HUES64 (cell line): ENCODE results near the gene MORN1.

Source experiments
- H3K27ac ChIP-seq: 2 replicates; pipeline ENCODE4 v1.7.0; 2013; ENCODE audit warnings: low read depth, low read length, inconsistent platforms
- H3K27me3 ChIP-seq: 2 replicates; pipeline ENCODE4 v1.6.1; 2013; ENCODE audit warnings: mild to moderate bottlenecking, low read length; ENCODE audit not compliant: insufficient read depth
- H3K36me3 ChIP-seq: 2 replicates; pipeline ENCODE4 v1.6.1; 2013; ENCODE audit warnings: mild to moderate bottlenecking, low read length; ENCODE audit not compliant: insufficient read depth
- H3K4me1 ChIP-seq: 2 replicates; pipeline ENCODE4 v1.6.1; 2013; ENCODE audit warnings: mild to moderate bottlenecking, low read length, moderate library complexity; ENCODE audit not compliant: insufficient read depth
- H3K4me3 ChIP-seq: 2 replicates; pipeline ENCODE4 v1.5.1; 2013; ENCODE audit warnings: mild to moderate bottlenecking, low read length, moderate library complexity
- H3K9ac ChIP-seq: 2 replicates; pipeline ENCODE4 v1.6.1; 2013; ENCODE audit warnings: mild to moderate bottlenecking, low read depth, low read length
- H3K9me3 ChIP-seq: 2 replicates; pipeline ENCODE4 v1.6.1; 2013; ENCODE audit warnings: low read depth, low read length; ENCODE audit not compliant: insufficient read depth
- WGBS: fragments of 150-250, 120-280 bp; methylation state at CpG from one replicate; pipeline ENCODE4 v1.1.7; 2013; ENCODE audit warnings: missing lambda C conversion rate; 5-methylcytosine and 5-hydroxymethylcytosine counted together

The MORN1 gene

GRCh38 chr1:2419416-2419815, 28.1 kb upstream of the MORN1 start:
- no peaks in the 10 kb centered on the region for H3K9me3 ChIP-seq
- no peaks in the 10 kb centered on the region for H3K36me3 ChIP-seq
- WGBS = 87% methylated on average over 16 of the region's 16 CpGs
- peaks cover 2% of the 10 kb centered on the region; the same call in 1 of the 2 replicates for H3K27me3 ChIP-seq
- H3K9ac ChIP-seq = no peak overlapping the region
- no peak overlapping the region for H3K4me3 ChIP-seq
- H3K27ac ChIP-seq = no peak overlapping the region
- no peaks in the 10 kb centered on the region for H3K4me1 ChIP-seq

GRCh38 chr1:2418791-2419320, 27.5 kb upstream of the MORN1 start:
- Histone ChIP-seq H3K9me3 (no peaks in the 10 kb centered on the region), H3K36me3 (no peaks in the 10 kb centered on the region), H3K9ac (no peak overlapping the region), H3K27ac (no peak overlapping the region), H3K4me3 (no peak overlapping the region), H3K27me3 (peaks cover 2% of the 10 kb centered on the region; the same call in 1 of the 2 replicates), H3K4me1 (peaks cover 5% of the 10 kb centered on the region)
- WGBS = 85% methylated on average over 16 of the region's 16 CpGs

GRCh38 chr1:2417833-2418225, 26.5 kb upstream of the MORN1 start:
- no peaks in the 10 kb centered on the region for H3K36me3 ChIP-seq
- H3K4me1 ChIP-seq = peaks cover 10% of the 10 kb centered on the region
- H3K27me3 ChIP-seq = no peaks in the 10 kb centered on the region
- no peak overlapping the region for H3K9ac ChIP-seq
- H3K9me3 ChIP-seq = no peaks in the 10 kb centered on the region
- 81% methylated on average over 14 of the region's 14 CpGs for WGBS
- no peak overlapping the region for H3K27ac ChIP-seq
- H3K4me3 ChIP-seq = no peak overlapping the region

- Histone ChIP-seq H3K36me3 (no peaks in the 10 kb centered on the region), H3K27ac (no peak overlapping the region), H3K4me3 (no peak overlapping the region), H3K27me3 (no peaks in the 10 kb centered on the region), H3K9me3 (no peaks in the 10 kb centered on the region), H3K9ac (no peak overlapping the region), H3K4me1 (peaks cover 10% of the 10 kb centered on the region)
- 90% methylated on average over 13 of the region's 13 CpGs for WGBS
These were observed 25.9 kb upstream of the MORN1 start for GRCh38 chr1:2417083-2417832.

GRCh38 chr1:2416403-2416802, 25.0 kb upstream of the MORN1 start:
- Histone ChIP-seq H3K9ac (no peak overlapping the region), H3K36me3 (no peaks in the 10 kb centered on the region), H3K4me3 (no peak overlapping the region), H3K27me3 (no peaks in the 10 kb centered on the region), H3K27ac (no peak overlapping the region), H3K9me3 (no peaks in the 10 kb centered on the region), H3K4me1 (peaks cover 10% of the 10 kb centered on the region)
- WGBS = 84% methylated on average over 12 of the region's 12 CpGs

- H3K27ac ChIP-seq = no peak overlapping the region
- H3K36me3 ChIP-seq = no peaks in the 10 kb centered on the region
- H3K9ac ChIP-seq = no peak overlapping the region
- no peaks in the 10 kb centered on the region for H3K9me3 ChIP-seq
- no peak overlapping the region for H3K4me3 ChIP-seq
- WGBS = 84% methylated on average over 19 of the region's 19 CpGs
- peaks cover 10% of the 10 kb centered on the region for H3K4me1 ChIP-seq
- H3K27me3 ChIP-seq = no peaks in the 10 kb centered on the region
These were observed 24.5 kb upstream of the MORN1 start for GRCh38 chr1:2415801-2416208.

- Histone ChIP-seq H3K4me3 (no peak overlapping the region), H3K9me3 (no peaks in the 10 kb centered on the region), H3K27ac (no peak overlapping the region), H3K4me1 (peaks cover 10% of the 10 kb centered on the region), H3K36me3 (0 out of 2 replicates have a peak, but pooled peaks cover under 1% of the 10 kb centered on the region), H3K9ac (no peak overlapping the region), H3K27me3 (no peaks in the 10 kb centered on the region)
- WGBS = 77% methylated on average over 11 of the region's 11 CpGs
These were observed 24.0 kb upstream of the MORN1 start for GRCh38 chr1:2415337-2415736.

- H3K4me1 ChIP-seq = peaks cover 10% of the 10 kb centered on the region
These were observed 23.1 kb upstream of the MORN1 start for GRCh38 chr1:2414297-2414958.

GRCh38 chr1:2413495-2414296, 22.3 kb upstream of the MORN1 start:
- Histone ChIP-seq H3K27me3 (no peaks in the 10 kb centered on the region), H3K9me3 (no peaks in the 10 kb centered on the region), H3K9ac (peak overlapping the region; percentile 95), H3K4me3 (peak overlapping the region; percentile 99), H3K27ac (no peak overlapping the region; the same call in 1 of the 2 replicates), H3K4me1 (peaks cover 10% of the 10 kb centered on the region), H3K36me3 (peaks cover 15% of the 10 kb centered on the region)
- WGBS = 33% methylated on average over 28 of the region's 28 CpGs

More at GRCh38 chr1:2414297-2414958, 23.1 kb upstream of the MORN1 start:
- Histone ChIP-seq H3K36me3 (peaks cover 9% of the 10 kb centered on the region), H3K9me3 (no peaks in the 10 kb centered on the region), H3K4me3 (peak overlapping the region; percentile 99), H3K9ac (no peak overlapping the region), H3K27ac (no peak overlapping the region), H3K27me3 (no peaks in the 10 kb centered on the region)
- 5% methylated on average over 24 of the region's 25 CpGs for WGBS

- Histone ChIP-seq H3K9ac (peak overlapping the region; percentile 95), H3K9me3 (no peaks in the 10 kb centered on the region), H3K27ac (peak overlapping the region; percentile 62; the same call in 1 of the 2 replicates), H3K4me3 (peak overlapping the region; percentile 99), H3K27me3 (no peaks in the 10 kb centered on the region), H3K36me3 (peaks cover 23% of the 10 kb centered on the region), H3K4me1 (peaks cover 10% of the 10 kb centered on the region)
- WGBS = 2% methylated on average over 66 of the region's 66 CpGs
These were observed 21.6 kb upstream of the MORN1 start for GRCh38 chr1:2412773-2413494.
